Activated CD8-positive, alpha-beta memory T cell treated with anti-CD3 and anti-CD28 coated beads for 24 hours (primary cell): Measurements from ENCODE around the gene MCOLN1.

Experiments
- DNase-seq: peaks from one replicate; pipeline ENCODE4 v3.0.0-alpha.2; 2020

MCOLN1 gene

GRCh38 chr19:7504684-7505083 is 17.7 kb upstream of the MCOLN1 start:
- no peak for DNase-seq

- DNase-seq, result no peak
These were observed 17.1 kb upstream of the MCOLN1 start for GRCh38 chr19:7505288-7505681.

- no peak for DNase-seq
These were observed 16.6 kb upstream of the MCOLN1 start for GRCh38 chr19:7505682-7506384.

GRCh38 chr19:7506385-7507328 is 15.8 kb upstream of the MCOLN1 start:
- DNase-seq, result no peak

- no peak for DNase-seq
These were observed 14.5 kb upstream of the MCOLN1 start for GRCh38 chr19:7507884-7508283.

- no peak for DNase-seq
These were observed 12.8 kb upstream of the MCOLN1 start for GRCh38 chr19:7509625-7510024.

GRCh38 chr19:7512400-7512851 is 10.0 kb upstream of the MCOLN1 start:
- no peak for DNase-seq

- no peak for DNase-seq
These were observed 8.4 kb upstream of the MCOLN1 start for GRCh38 chr19:7513809-7514642.

GRCh38 chr19:7515110-7515644 is 7.2 kb upstream of the MCOLN1 start:
- DNase-seq, result no peak

GRCh38 chr19:7515645-7516151 is 6.7 kb upstream of the MCOLN1 start, which contains the start of gene ZNF358:
Gene ZNF358 (plus strand): TSS chr19:7516103. CDS start chr19:7519243, 3,140 bp downstream.
- peak; percentile 77 for DNase-seq

- no peak for DNase-seq
These were observed 6.1 kb upstream of the MCOLN1 start for GRCh38 chr19:7516333-7516732.

GRCh38 chr19:7516878-7517277 is 5.5 kb upstream of the MCOLN1 start:
- DNase-seq, result no peak

- no peak for DNase-seq
These were observed 2.9 kb upstream of the MCOLN1 start for GRCh38 chr19:7519361-7520130.

GRCh38 chr19:7520131-7521051 is 2.0 kb upstream of the MCOLN1 start:
- DNase-seq, result no peak

GRCh38 chr19:7521551-7522071 is 813 bp upstream of the MCOLN1 start:
- DNase-seq, result no peak

- DNase-seq, result no peak
These were observed 671 bp downstream of the MCOLN1 start for GRCh38 chr19:7522923-7523667.

- no peak for DNase-seq
These were observed 2.1 kb downstream of the MCOLN1 start for GRCh38 chr19:7524523-7524922.

- DNase-seq, result no peak
These were observed 2.7 kb downstream of the MCOLN1 start for GRCh38 chr19:7524992-7525739.
